Right atrium auricular region (tissue), 2 donors: ENCODE results near the gene RAD51B. TPM values are rescaled to one million over a fixed set of nuclear protein-coding genes. Genes with fewer than 3 reads are reported as not detected.
"Not testable (repeated sequence)": the region's sequence is repeated elsewhere in the genome, so short reads cannot be mapped to it uniquely, and the experiment has no call there.

ENCODE experiments used
- DNase-seq: peaks from one replicate; pipeline ENCODE4 v3.0.0-alpha.2; 2019; ENCODE audit warnings: low spot score
- H3K27ac ChIP-seq, 2 donors: fragments of 200-600 bp; sonication (generic); 1 replicate in 1 of 2; 2 replicates in 1 of 2; pipeline ENCODE4 v1.5.1; 2016 to 2019
- H3K27me3 ChIP-seq, 2 donors: fragments of 200-600 bp; sonication (generic); one replicate each; pipeline versions ENCODE4 v1.5.1 to v1.6.0; 2017 to 2019
- H3K36me3 ChIP-seq: fragments of 200-600 bp; sonication (generic); one replicate; pipeline ENCODE4 v1.5.1; 2016
- H3K4me1 ChIP-seq, 2 donors: fragments of 200-600 bp; sonication (generic); one replicate each; pipeline versions ENCODE4 v1.5.1 to v1.6.0; 2017 to 2019
- H3K4me3 ChIP-seq, 2 donors: fragments of 200-600 bp; sonication (generic); 1 replicate in 1 of 2; 2 replicates in 1 of 2; pipeline ENCODE4 v1.5.1; 2017 to 2019; ENCODE audit warnings: mild to moderate bottlenecking in 1 of 2, moderate library complexity in 1 of 2
- H3K9me3 ChIP-seq, 2 donors: fragments of 200-600 bp; sonication (generic); one replicate each; pipeline ENCODE4 v1.5.1; 2019
- total RNA-seq, 2 donors: library from RNA; depleted of rRNA; stranded (reverse); fragments of >200 nt; gene quantifications; one replicate each; pipeline ENCODE4 v1.1.0, GENCODE V29; 2016
- TF ChIP-seq, protein P1 (sequence below), 2 donors: fragments of 200-600 bp; sonication (generic); IDR thresholded peaks; one replicate each; pipeline ENCODE4 v1.5.1; 2019; ENCODE audit warnings: antibody characterized with exemption in 2 of 2

The RAD51B gene
- total RNA-seq, 2 donors from 2014 or later, result 1.2 to 1.5 TPM

- no peak overlapping the region for H3K27ac ChIP-seq
These were observed 228.3 kb downstream of the RAD51B start for GRCh38 chr14:68047906-68048305.

GRCh38 chr14:68048815-68049214 is 229.2 kb downstream of the RAD51B start:
- H3K27me3 ChIP-seq, DNase-seq, H3K4me3 ChIP-seq, H3K9me3 ChIP-seq, H3K27ac ChIP-seq, H3K36me3 ChIP-seq, H3K4me1 ChIP-seq: not testable (repeated sequence)

More at GRCh38 chr14:68047906-68048305, 228.3 kb downstream of the RAD51B start:
- no peak for DNase-seq
- Histone ChIP-seq H3K4me3 (no peak overlapping the region), H3K36me3 (no peaks in the 10 kb centered on the region), H3K9me3 (no peaks in the 10 kb centered on the region), H3K27me3 (no peaks in the 10 kb centered on the region), H3K4me1 (no peaks in the 10 kb centered on the region)
- TF ChIP-seq, protein P1, sequence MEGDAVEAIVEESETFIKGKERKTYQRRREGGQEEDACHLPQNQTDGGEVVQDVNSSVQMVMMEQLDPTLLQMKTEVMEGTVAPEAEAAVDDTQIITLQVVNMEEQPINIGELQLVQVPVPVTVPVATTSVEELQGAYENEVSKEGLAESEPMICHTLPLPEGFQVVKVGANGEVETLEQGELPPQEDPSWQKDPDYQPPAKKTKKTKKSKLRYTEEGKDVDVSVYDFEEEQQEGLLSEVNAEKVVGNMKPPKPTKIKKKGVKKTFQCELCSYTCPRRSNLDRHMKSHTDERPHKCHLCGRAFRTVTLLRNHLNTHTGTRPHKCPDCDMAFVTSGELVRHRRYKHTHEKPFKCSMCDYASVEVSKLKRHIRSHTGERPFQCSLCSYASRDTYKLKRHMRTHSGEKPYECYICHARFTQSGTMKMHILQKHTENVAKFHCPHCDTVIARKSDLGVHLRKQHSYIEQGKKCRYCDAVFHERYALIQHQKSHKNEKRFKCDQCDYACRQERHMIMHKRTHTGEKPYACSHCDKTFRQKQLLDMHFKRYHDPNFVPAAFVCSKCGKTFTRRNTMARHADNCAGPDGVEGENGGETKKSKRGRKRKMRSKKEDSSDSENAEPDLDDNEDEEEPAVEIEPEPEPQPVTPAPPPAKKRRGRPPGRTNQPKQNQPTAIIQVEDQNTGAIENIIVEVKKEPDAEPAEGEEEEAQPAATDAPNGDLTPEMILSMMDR (IDR thresholded peaks at IDR 0.05), result no peak

DNA sequence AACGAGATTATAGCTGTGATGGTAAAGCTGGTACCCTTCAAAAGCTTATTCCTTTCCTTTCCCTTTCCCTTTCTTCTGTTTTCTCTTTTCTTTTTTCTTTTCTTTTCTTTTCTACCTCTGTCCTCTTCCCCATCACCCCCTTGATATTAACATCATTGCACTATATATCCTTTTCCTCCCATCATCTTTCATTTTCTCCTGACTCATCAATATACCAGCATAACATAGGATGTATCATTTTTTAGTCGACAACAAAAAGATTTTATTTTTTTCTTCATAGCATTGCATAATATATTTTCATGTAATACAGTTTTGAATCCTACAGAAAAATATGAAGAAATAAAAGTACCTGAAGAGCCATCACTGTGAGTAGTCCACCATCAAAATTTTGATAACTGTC is 230.6 kb downstream of the RAD51B start:
- no peak overlapping the region for H3K27ac ChIP-seq
- H3K4me1 ChIP-seq, result no peaks in the 10 kb centered on the region
- no peaks in the 10 kb centered on the region for H3K9me3 ChIP-seq
- H3K36me3 ChIP-seq, result no peaks in the 10 kb centered on the region
- H3K4me3 ChIP-seq, result no peak overlapping the region
- TF ChIP-seq, protein P1 (IDR thresholded peaks at IDR 0.05), result no peak
- DNase-seq, result no peak
- no peaks in the 10 kb centered on the region for H3K27me3 ChIP-seq

GRCh38 chr14:68051146-68051545 is 231.6 kb downstream of the RAD51B start:
- DNase-seq, result no peak
- Histone ChIP-seq H3K36me3 (no peaks in the 10 kb centered on the region), H3K27me3 (no peaks in the 10 kb centered on the region), H3K27ac (no peak overlapping the region), H3K4me1 (no peaks in the 10 kb centered on the region), H3K4me3 (no peak overlapping the region), H3K9me3 (no peaks in the 10 kb centered on the region)
- TF ChIP-seq, protein P1 (IDR thresholded peaks at IDR 0.05), result no peak

DNA sequence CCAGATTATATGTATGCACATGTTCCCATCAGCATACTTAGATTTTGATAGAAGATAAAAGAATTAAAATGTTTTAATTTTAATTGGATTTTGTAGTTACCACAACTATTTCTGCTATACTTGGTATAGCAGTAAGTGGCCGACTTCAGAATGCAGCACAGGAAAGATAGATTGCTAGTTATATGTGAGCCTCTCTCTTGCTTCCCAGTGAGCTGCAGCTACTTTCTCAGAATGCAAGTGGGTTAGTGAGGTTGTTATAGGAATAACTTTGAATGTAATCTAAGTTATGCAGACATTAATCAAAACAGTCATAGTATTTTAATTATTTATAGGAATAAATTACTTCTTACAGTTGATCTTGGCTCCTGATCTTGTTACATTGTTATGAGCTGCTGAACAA is 240.6 kb downstream of the RAD51B start:
- no peak overlapping the region for H3K4me3 ChIP-seq
- no peak for DNase-seq
- no peaks in the 10 kb centered on the region for H3K4me1 ChIP-seq
- no peak overlapping the region for H3K27ac ChIP-seq
- H3K36me3 ChIP-seq, result no peaks in the 10 kb centered on the region
- H3K27me3 ChIP-seq, result no peaks in the 10 kb centered on the region
- peaks cover 0 to 12% of the 10 kb centered on the region in 2 donors for H3K9me3 ChIP-seq
- TF ChIP-seq, protein P1 (IDR thresholded peaks at IDR 0.05), result no peak

GRCh38 chr14:68062651-68063050 is 243.1 kb downstream of the RAD51B start:
- Histone ChIP-seq H3K27me3 (no peaks in the 10 kb centered on the region), H3K27ac (no peak overlapping the region), H3K4me3 (no peak overlapping the region), H3K36me3 (no peaks in the 10 kb centered on the region), H3K4me1 (no peaks in the 10 kb centered on the region), H3K9me3 (peaks cover 0 to 12% of the 10 kb centered on the region in 2 donors)
- TF ChIP-seq, protein P1 (IDR thresholded peaks at IDR 0.05), result no peak
- no peak for DNase-seq
